ENCODE data around the gene CUX1.

DNA sequence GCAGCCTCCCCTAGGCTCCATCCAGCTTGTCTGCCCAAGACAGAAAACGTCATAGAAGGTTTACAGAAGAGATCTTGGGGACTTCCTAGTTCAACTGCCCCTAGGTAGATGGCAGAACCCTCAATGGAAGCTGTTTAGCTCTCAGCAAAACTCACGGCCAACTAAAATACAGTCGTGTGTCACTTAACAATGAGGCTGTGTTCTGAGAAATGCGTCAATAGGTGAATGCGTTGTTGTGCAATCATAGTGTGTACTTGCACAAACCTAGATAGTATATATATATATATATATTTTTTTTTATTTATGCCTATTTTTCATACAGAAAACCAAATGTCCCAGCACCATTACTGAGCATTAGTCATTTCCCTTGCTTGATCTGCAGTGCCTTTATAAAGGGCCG lies 368.9 kb downstream of the CUX1 start:
- TF ChIP-seq, protein P1, sequence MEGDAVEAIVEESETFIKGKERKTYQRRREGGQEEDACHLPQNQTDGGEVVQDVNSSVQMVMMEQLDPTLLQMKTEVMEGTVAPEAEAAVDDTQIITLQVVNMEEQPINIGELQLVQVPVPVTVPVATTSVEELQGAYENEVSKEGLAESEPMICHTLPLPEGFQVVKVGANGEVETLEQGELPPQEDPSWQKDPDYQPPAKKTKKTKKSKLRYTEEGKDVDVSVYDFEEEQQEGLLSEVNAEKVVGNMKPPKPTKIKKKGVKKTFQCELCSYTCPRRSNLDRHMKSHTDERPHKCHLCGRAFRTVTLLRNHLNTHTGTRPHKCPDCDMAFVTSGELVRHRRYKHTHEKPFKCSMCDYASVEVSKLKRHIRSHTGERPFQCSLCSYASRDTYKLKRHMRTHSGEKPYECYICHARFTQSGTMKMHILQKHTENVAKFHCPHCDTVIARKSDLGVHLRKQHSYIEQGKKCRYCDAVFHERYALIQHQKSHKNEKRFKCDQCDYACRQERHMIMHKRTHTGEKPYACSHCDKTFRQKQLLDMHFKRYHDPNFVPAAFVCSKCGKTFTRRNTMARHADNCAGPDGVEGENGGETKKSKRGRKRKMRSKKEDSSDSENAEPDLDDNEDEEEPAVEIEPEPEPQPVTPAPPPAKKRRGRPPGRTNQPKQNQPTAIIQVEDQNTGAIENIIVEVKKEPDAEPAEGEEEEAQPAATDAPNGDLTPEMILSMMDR (conservative IDR thresholded peaks at IDR 0.05 in 1 of 2, IDR thresholded peaks at IDR 0.05 in 1 of 2; ENCODE audit: low read depth in 1 of 2, low read length in 2 of 2), result no peak
- no peak for TF ChIP-seq EZH2 (IDR thresholded peaks at IDR 0.05; ENCODE audit: low read length, missing control alignments)

All from fibroblast of lung (primary cell).